ENCODE measurements around the gene XPO5.

- TF ChIP-seq USF2 (IDR thresholded peaks at IDR 0.05; ENCODE audit: low read depth, low read length) = no peak
- no peak for TF ChIP-seq CTCF (conservative IDR thresholded peaks at IDR 0.05; ENCODE audit: low read depth, low read length)
- TF ChIP-seq ELK1 (IDR thresholded peaks at IDR 0.05; ENCODE audit: borderline replicate concordance, low read depth, low read length) = no peak
- TF ChIP-seq POLR2A (IDR thresholded peaks at IDR 0.05; ENCODE audit: low read depth, low read length) = no peak
- no peak for TF ChIP-seq MXI1 (IDR thresholded peaks at IDR 0.05; ENCODE audit: borderline replicate concordance, low read depth, low read length)
- no peak for TF ChIP-seq MAFK (IDR thresholded peaks at IDR 0.05; ENCODE audit: low read depth, low read length)
Measured at GRCh38 chr6:43521836-43522235, 54.0 kb downstream of the XPO5 start.
